Neural progenitor cell (in vitro differentiated cells): ENCODE data around the gene AGXT.

Experiments used
- CTCF ChIP-seq: fragments of 200-600 bp; sonication (generic); IDR thresholded peaks from 2 replicates; pipeline ENCODE4 v1.5.1; 2017; ENCODE audit warnings: antibody characterized with exemption, mild to moderate bottlenecking
- EZH2phosphoT487 ChIP-seq: fragments of 200-600 bp; sonication (generic); IDR thresholded peaks from 2 replicates; pipeline ENCODE4 v1.6.1; 2017; ENCODE audit warnings: antibody characterized with exemption

DNA sequence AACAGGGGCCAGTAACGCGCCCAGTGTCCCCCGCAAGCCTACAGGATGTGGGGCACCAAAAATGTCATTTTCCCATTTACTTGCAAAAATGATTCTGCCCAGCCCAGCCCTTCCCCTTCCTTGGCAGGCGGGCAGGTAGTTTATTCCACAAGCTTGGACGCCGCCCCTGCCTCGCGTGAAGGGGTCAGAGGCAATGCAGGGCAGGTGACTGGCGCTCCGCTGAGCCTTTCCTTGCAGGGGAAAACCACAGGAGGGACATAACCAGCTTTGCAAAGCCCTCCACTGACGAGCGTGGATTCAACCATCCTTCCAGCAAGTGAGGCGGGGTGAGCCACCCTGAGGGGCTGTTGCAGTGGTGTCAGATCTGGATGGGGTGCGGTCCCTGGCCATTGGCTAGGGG lies 22.1 kb downstream of the AGXT start:
- TF ChIP-seq CTCF (no peak), EZH2phosphoT487 (no peak)
